Caco-2 (cell line): Measurements from ENCODE around the gene KREMEN1. TPM values are rescaled to one million over a fixed set of nuclear protein-coding genes. Genes with fewer than 3 reads are reported as not detected.

ENCODE experiments used
- BruUV-seq: library from RNA; stranded (reverse); fragments of 400-500 nt; replicated peaks from 2 replicates; lab custom pipeline; 2021; lab: Mats Ljungman, UMichigan
- CTCF ChIA-PET: fragments of 300-600 bp; sonication (Branson Sonifier 250); formaldehyde crosslinking; loops from one replicate; lab custom pipeline; 2022; ENCODE audit warnings: antibody characterized with exemption; lab: Charles Lee
- POLR2A ChIA-PET: fragments of 300-600 bp; sonication (Branson Sonifier 250); formaldehyde crosslinking; loops from one replicate; lab custom pipeline; 2022; ENCODE audit warnings: antibody characterized with exemption; lab: Charles Lee
- DNase-seq, 2 experiments: peaks; one replicate each; pipeline versions ENCODE4 v3.0.0 to v3.0.0-alpha.2; 2020 to 2022
- H3K27me3 ChIP-seq: replicated peaks from 2 replicates; pipeline ENCODE4 v1.6.0; 2011; ENCODE audit warnings: low read length; ENCODE audit not compliant: control insufficient read depth, insufficient read depth
- H3K36me3 ChIP-seq: 2 replicates; pipeline ENCODE4 v1.5.1; 2011; ENCODE audit warnings: low read length; ENCODE audit not compliant: control insufficient read depth, insufficient read depth
- H3K4me1 ChIP-seq: fragments of 250-450 bp; sonication (Bioruptor Pico); 2 replicates; pipeline ENCODE4 v1.5.1; 2020; ENCODE audit warnings: mild to moderate bottlenecking
- H3K4me3 ChIP-seq: 2 replicates; pipeline ENCODE4 v1.5.1; 2011; ENCODE audit warnings: low read depth, mild to moderate bottlenecking, control low read depth, low read length
- H3K9me3 ChIP-seq: fragments of 250-450 bp; sonication (Bioruptor Pico); 2 replicates; pipeline ENCODE4 v1.5.1; 2020; ENCODE audit warnings: mild to moderate bottlenecking, moderate library complexity
- H3K27ac Mint-ChIP-seq: one replicate; pipeline ENCODE4 v1.8.0; 2022; ENCODE audit warnings: mixed read lengths; ENCODE audit not compliant: unreplicated experiment
- H3K27me3 Mint-ChIP-seq: one replicate; pipeline ENCODE4 v1.8.0; 2022; ENCODE audit warnings: mixed read lengths; ENCODE audit not compliant: insufficient read depth, unreplicated experiment
- H3K36me3 Mint-ChIP-seq: one replicate; pipeline ENCODE4 v1.8.0; 2022; ENCODE audit warnings: mild to moderate bottlenecking, mixed read lengths; ENCODE audit not compliant: insufficient read depth, unreplicated experiment
- H3K4me1 Mint-ChIP-seq: one replicate; pipeline ENCODE4 v1.8.0; 2022; ENCODE audit warnings: low read depth, mixed read lengths; ENCODE audit not compliant: unreplicated experiment
- H3K4me3 Mint-ChIP-seq: one replicate; pipeline ENCODE4 v1.8.0; 2022; ENCODE audit warnings: mild to moderate bottlenecking, moderate library complexity, mixed read lengths; ENCODE audit not compliant: unreplicated experiment
- H3K9me3 Mint-ChIP-seq: one replicate; pipeline ENCODE4 v1.8.0; 2022; ENCODE audit warnings: mixed read lengths; ENCODE audit not compliant: unreplicated experiment
- intact Hi-C: fragments of 100-400 bp; cut with micrococcal nuclease; formaldehyde crosslinking; loops from one replicate; pipeline ENCODE4 v1.10.0; 2022; ENCODE audit not compliant: unreplicated experiment
- total RNA-seq: library from RNA; stranded (reverse); gene quantifications from 2 replicates; pipeline ENCODE4 v1.2.3, GENCODE V29; 2022
- TF ChIP-seq, protein P1 (sequence below), 2 experiments: fragments of 200-600 bp in 1 of 2; IDR thresholded peaks; 1 replicate in 1 of 2; 2 replicates in 1 of 2; pipeline versions ENCODE4 v1.5.1 to v1.8.0; 2011 to 2022; ENCODE audit warnings: antibody characterized with exemption in 1 of 2, control low read depth in 1 of 2, inconsistent platforms in 1 of 2, low read depth in 1 of 2, low read length in 1 of 2, mild to moderate bottlenecking in 1 of 2, moderate library complexity in 1 of 2; ENCODE audit not compliant: insufficient read depth in 1 of 2, severe bottlenecking in 1 of 2, unreplicated experiment in 1 of 2

Gene KREMEN1
- total RNA-seq, 1 experiment from 2014 or later, result 29.7 TPM

DNA sequence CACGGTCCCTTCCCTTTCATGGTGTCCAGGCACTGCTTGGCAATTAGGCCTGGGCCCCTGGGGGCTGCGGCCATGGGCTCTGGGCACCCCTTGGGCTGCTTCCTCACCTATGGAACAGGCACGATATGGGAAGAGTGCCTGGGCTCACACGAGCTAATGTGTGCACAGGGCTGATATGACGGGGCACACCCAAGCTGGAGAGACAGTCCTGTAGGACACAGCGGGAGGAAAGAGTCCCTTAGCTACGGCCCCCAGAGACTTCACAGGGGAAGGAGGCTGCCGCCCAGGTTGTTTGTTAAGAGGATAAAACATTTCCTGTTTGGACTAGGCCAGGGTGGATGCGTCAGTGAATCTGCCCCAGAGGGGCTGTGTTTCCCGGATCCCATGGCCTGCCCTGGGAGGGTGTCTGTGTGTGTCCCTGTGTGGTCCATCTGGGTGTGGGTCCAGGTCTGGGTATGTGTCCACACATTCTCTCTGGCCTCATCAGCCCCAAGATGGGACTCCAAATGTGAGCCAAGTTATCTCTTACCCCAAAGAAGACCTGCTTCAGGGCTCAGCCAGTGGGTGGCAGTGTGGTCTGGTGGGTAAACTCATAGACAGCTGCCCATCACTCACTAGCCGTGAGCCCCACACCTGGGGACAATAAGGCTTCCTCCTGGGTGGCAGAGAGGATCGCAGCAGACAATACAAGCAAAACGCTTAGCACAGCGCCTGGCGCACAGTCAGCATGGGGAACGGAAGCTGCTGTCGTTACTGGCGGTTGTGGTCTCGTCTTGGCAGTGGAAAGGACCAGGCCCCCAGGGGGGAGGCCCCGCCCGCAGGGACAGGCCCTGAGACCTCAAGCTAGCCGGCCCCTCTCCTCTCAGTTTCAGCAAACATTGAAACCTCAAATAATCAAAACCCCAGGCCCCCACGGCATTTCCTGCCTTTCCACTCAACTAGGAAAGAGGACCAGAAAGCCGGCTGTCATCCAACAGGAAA is 129.7 kb downstream of the KREMEN1 start:
- ChIA-PET CTCF (interaction anchor here (0.7 to 4.2 kb wide), 6 partner anchors 18 to 492 kb away, joined by 3 to 40 read pairs (median 4); no protein-coding TSS in a partner anchor), POLR2A (interaction anchor here (0.5 kb wide), 1 partner anchor 19 kb away, joined by 6 read pairs; no protein-coding TSS in a partner anchor)
- peak; percentile 55 for DNase-seq
- H3K9me3 ChIP-seq, result no peaks in the 10 kb centered on the region
- TF ChIP-seq, protein P1, sequence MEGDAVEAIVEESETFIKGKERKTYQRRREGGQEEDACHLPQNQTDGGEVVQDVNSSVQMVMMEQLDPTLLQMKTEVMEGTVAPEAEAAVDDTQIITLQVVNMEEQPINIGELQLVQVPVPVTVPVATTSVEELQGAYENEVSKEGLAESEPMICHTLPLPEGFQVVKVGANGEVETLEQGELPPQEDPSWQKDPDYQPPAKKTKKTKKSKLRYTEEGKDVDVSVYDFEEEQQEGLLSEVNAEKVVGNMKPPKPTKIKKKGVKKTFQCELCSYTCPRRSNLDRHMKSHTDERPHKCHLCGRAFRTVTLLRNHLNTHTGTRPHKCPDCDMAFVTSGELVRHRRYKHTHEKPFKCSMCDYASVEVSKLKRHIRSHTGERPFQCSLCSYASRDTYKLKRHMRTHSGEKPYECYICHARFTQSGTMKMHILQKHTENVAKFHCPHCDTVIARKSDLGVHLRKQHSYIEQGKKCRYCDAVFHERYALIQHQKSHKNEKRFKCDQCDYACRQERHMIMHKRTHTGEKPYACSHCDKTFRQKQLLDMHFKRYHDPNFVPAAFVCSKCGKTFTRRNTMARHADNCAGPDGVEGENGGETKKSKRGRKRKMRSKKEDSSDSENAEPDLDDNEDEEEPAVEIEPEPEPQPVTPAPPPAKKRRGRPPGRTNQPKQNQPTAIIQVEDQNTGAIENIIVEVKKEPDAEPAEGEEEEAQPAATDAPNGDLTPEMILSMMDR (IDR thresholded peaks at IDR 0.05; ENCODE audit: insufficient read depth in 1 of 2, low read depth in 1 of 2, low read length in 1 of 2, severe bottlenecking in 1 of 2, unreplicated experiment in 1 of 2), result peak; percentile 41 to 69
- peaks cover 4% of the 10 kb centered on the region; the same call in 1 of the 2 replicates for H3K4me1 ChIP-seq
- no peak overlapping the region for H3K4me3 ChIP-seq
- H3K27me3 Mint-ChIP-seq, result no peaks in the 10 kb centered on the region
- H3K9me3 Mint-ChIP-seq, result no peaks in the 10 kb centered on the region
- no peaks in the 10 kb centered on the region for H3K36me3 ChIP-seq
- no TSS peak for BruUV-seq
- no peaks in the 10 kb centered on the region for H3K27me3 ChIP-seq
- intact Hi-C loops, result loop anchor here (1.0 to 10.0 kb wide), 3 partner anchors 18 to 172 kb away; no protein-coding TSS in a partner anchor
- H3K27ac Mint-ChIP-seq, result no peak overlapping the region
- H3K36me3 Mint-ChIP-seq, result no peaks in the 10 kb centered on the region
- no peak overlapping the region for H3K4me3 Mint-ChIP-seq
- no peaks in the 10 kb centered on the region for H3K4me1 Mint-ChIP-seq

DNA sequence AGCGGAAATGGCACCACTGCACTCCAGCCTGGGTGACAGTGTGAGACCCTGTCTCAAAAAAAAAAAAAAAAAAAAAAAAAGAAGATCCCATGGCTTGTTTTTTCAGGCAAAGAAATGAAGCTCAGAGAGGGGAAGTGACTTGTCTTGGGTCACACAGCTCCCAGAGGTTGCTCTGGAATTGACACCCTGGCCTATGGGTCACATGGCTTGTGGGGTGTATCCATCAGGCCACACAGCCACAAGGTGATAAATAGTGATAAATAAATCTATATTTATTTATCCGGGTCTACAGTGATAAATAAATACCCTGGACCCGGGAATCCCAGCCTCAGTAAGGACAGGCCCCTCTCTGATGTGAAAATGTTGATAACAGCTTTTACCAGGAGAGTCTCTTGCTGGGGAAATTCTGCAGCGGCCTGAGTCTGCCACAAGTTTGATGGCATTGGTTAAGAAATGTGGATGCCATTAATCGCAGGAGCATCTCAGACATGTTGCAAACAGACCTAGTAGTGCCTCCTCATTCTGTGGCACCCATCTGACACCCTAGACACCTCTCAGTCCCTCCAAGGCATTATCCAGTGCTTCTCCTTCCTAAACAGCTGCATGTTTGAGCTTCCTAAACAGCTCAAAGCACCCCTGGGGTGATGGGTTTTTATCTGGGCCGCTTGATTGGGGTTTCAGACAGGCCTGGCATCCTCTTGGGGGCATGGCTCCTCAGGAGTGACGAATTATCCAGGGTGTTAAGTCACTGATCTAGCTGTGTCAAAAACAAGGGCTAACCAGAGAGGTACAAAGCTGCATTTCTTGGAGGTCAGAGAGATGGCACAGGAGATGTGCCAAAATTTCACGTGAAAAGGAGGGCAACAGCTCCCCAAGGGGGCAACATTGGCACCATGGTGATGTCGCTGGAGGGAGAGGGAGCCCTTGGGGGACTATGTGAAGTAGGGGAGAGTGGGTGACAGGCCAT is 130.9 kb downstream of the KREMEN1 start:
- H3K4me3 Mint-ChIP-seq, result no peak overlapping the region
- DNase-seq, result no peak
- CTCF ChIA-PET, result interaction anchor here (0.7 to 4.2 kb wide), 7 partner anchors 16 to 395 kb away, joined by 3 to 40 read pairs (median 4); no protein-coding TSS in a partner anchor
- Histone ChIP-seq H3K36me3 (no peaks in the 10 kb centered on the region), H3K9me3 (no peaks in the 10 kb centered on the region), H3K27me3 (no peaks in the 10 kb centered on the region), H3K4me1 (peaks cover 4% of the 10 kb centered on the region; the same call in 1 of the 2 replicates), H3K4me3 (no peak overlapping the region)
- H3K27me3 Mint-ChIP-seq, result no peaks in the 10 kb centered on the region
- H3K27ac Mint-ChIP-seq, result no peak overlapping the region
- TF ChIP-seq, protein P1 (IDR thresholded peaks at IDR 0.05; ENCODE audit: insufficient read depth in 1 of 2, low read depth in 1 of 2, low read length in 1 of 2, severe bottlenecking in 1 of 2, unreplicated experiment in 1 of 2), result no peak
- H3K9me3 Mint-ChIP-seq, result no peaks in the 10 kb centered on the region
- no peaks in the 10 kb centered on the region for H3K4me1 Mint-ChIP-seq
- POLR2A ChIA-PET, result interaction anchor here (0.7 kb wide), 1 partner anchor 371 kb away, joined by 8 read pairs; no protein-coding TSS in a partner anchor
- no peaks in the 10 kb centered on the region for H3K36me3 Mint-ChIP-seq
- BruUV-seq, result TSS peak; percentile 33
- intact Hi-C loops, result loop anchor here (2.0 to 10.0 kb wide), 2 partner anchors 17 to 171 kb away; no protein-coding TSS in a partner anchor
